ENCODE results near the gene SMPD3. TPM values are rescaled to one million over a fixed set of nuclear protein-coding genes. Genes with fewer than 3 reads are reported as not detected.

Gene SMPD3
- total and polyA plus RNA-seq, 9 of the 15 experiments (the other 6 are each of a cell fraction or from before 2014, with no cell fraction given) = 0.03 to 1.2 (median 0.18) TPM

- no TSS peak for BruUV-seq (replicated peaks)
- POLR2A ChIA-PET = interaction anchor here (0.6 to 0.7 kb wide), 2 partner anchors 45 to 503 kb away, joined by 3 read pairs; no protein-coding TSS in a partner anchor
- no peak for TF ChIP-seq ZNF280A (IDR thresholded peaks at IDR 0.05; ENCODE audit: low read depth, partially characterized antibody)
- no peak for TF ChIP-seq ZNF764 (CRISPR knock-in tag; IDR thresholded peaks at IDR 0.05; ENCODE audit: low read depth)
- TF ChIP-seq BRD4 (IDR thresholded peaks at IDR 0.05) = no peak
- no peak for TF ChIP-seq U2AF2 (optimal IDR thresholded peaks at IDR 0.05; ENCODE audit: low read depth, low read length)
- no peak for TF ChIP-seq MCM7 (IDR thresholded peaks at IDR 0.05)
- TF ChIP-seq ZNF354B (CRISPR knock-in tag; IDR thresholded peaks at IDR 0.05) = no peak
- TF ChIP-seq RAD51 (IDR thresholded peaks at IDR 0.05; ENCODE audit: borderline replicate concordance, low read depth) = no peak
- no peaks in the 10 kb centered on the region for H4K20me1 ChIP-seq (replicated peaks; ENCODE audit: control insufficient read depth, insufficient read depth, low read length)
- H3K4me2 ChIP-seq (ENCODE audit: insufficient read depth, low read length) = no peak overlapping the region
- H3K9me1 ChIP-seq (ENCODE audit: control insufficient read depth, insufficient read depth, low read length) = no peaks in the 10 kb centered on the region
- H3K79me2 ChIP-seq (ENCODE audit: control insufficient read depth, insufficient read depth, low read length) = no peaks in the 10 kb centered on the region
- no peaks in the 10 kb centered on the region for H3K9me3 ChIP-seq (replicated peaks; ENCODE audit: control insufficient read depth, insufficient read depth, low read depth, low read length)
- FAIRE-seq = no peak
- H3K36me3 ChIP-seq (ENCODE audit: control insufficient read depth, insufficient read depth, low read length) = no peaks in the 10 kb centered on the region
- no peak overlapping the region for H2AFZ ChIP-seq (ENCODE audit: low read depth, low read length)
- no peak overlapping the region for H3K9ac ChIP-seq (ENCODE audit: insufficient read depth in 1 of 2, low read depth in 2 of 2, low read length in 2 of 2)
- H3K27ac ChIP-seq (ENCODE audit: extremely low read depth, low read depth, low read length) = no peak overlapping the region
- CTCF ChIA-PET (ENCODE audit: low intra/inter-chr PET ratio) = no interaction called here
- intact Hi-C loops (cut with micrococcal nuclease) = no loop called here
- WGBS (ENCODE audit: insufficient coverage, low coverage, missing lambda C conversion rate) = 0% methylated on average over 4 of the region's 4 CpGs
- in situ Hi-C loops (cut with MboI) = no loop called here
- H3K27me3 ChIP-seq (ENCODE audit: control insufficient read depth in 2 of 2, insufficient read depth in 2 of 2, low read length in 2 of 2) = peaks cover 2 to 33% of the 10 kb centered on the region in 2 experiments; a peak in 4 of 5 replicates
- no peaks in the 10 kb centered on the region; a peak in 1 of 5 replicates for H3K4me1 ChIP-seq (replicated peaks in 1 of 2; ENCODE audit: control insufficient read depth in 2 of 2, insufficient read depth in 2 of 2, low read length in 2 of 2)
- no peak for ATAC-seq
- no peak overlapping the region for H3K4me3 ChIP-seq
- no peak for DNase-seq (ENCODE audit: extremely low read depth in 1 of 4, low spot score in 3 of 4)
These were observed 26.8 kb upstream of the SMPD3 start for GRCh38 chr16:68475071-68475470.
